GM21423 (cell line): ENCODE results near the gene DHH.
"Not testable (repeated sequence)": the region's sequence is repeated elsewhere in the genome, so short reads cannot be mapped to it uniquely, and the experiment has no call there.

Experiments used
- ATAC-seq: cut with Tn5 transposase; IDR thresholded peaks from one replicate; pipeline ENCODE4 v1.9.1; 2021; ENCODE audit warnings: mild to moderate bottlenecking, moderate library complexity; ENCODE audit not compliant: unreplicated experiment

The DHH gene

GRCh38 chr12:49094160-49094974 lies at the start of gene DHH:
DHH (minus strand) TSS chr12:49094801; CDS start chr12:49094512, 289 bp downstream.
- no peak for ATAC-seq

GRCh38 chr12:49144384-49144783 lies 49.8 kb upstream of the DHH start:
- ATAC-seq = no peak

GRCh38 chr12:49138999-49139398 lies 44.4 kb upstream of the DHH start:
- ATAC-seq = no peak

GRCh38 chr12:49138587-49138986 lies 44.0 kb upstream of the DHH start:
- ATAC-seq = no peak

GRCh38 chr12:49137476-49137875 lies 42.9 kb upstream of the DHH start:
- no peak for ATAC-seq

- not testable (repeated sequence) for ATAC-seq
These were observed 42.4 kb upstream of the DHH start for GRCh38 chr12:49136997-49137396.

GRCh38 chr12:49133590-49133989 lies 39.0 kb upstream of the DHH start:
- ATAC-seq = no peak

GRCh38 chr12:49133014-49133413 lies 38.4 kb upstream of the DHH start:
- no peak for ATAC-seq

- ATAC-seq = peak; percentile 4
These were observed 37.4 kb upstream of the DHH start for GRCh38 chr12:49131894-49132461.

GRCh38 chr12:49131051-49131893 lies 36.7 kb upstream of the DHH start, which contains the start of gene TUBA1B:
TUBA1B (minus strand) TSS chr12:49131395; CDS start chr12:49131300, 95 bp downstream.
- ATAC-seq = peak; percentile 74

GRCh38 chr12:49130151-49131050 lies 35.8 kb upstream of the DHH start:
- ATAC-seq = peak; percentile 53

GRCh38 chr12:49129332-49130150 lies 34.9 kb upstream of the DHH start:
- no peak for ATAC-seq

GRCh38 chr12:49127971-49128370 lies 33.4 kb upstream of the DHH start:
- ATAC-seq = not testable (repeated sequence)

GRCh38 chr12:49126852-49127763 lies 32.5 kb upstream of the DHH start:
- ATAC-seq = no peak

GRCh38 chr12:49121047-49121696 lies 26.6 kb upstream of the DHH start:
- ATAC-seq = no peak

- no peak for ATAC-seq
These were observed 16.6 kb upstream of the DHH start for GRCh38 chr12:49111206-49111605.

GRCh38 chr12:49110464-49111155 lies 16.0 kb upstream of the DHH start, which contains the start of gene LMBR1L:
LMBR1L (minus strand) TSS chr12:49110847; CDS start chr12:49110555, 292 bp downstream.
- peak; percentile 98 for ATAC-seq
